Ascending aorta (tissue), 2 donors: ENCODE measurements around the gene IL10RA. TPM values are rescaled to one million over a fixed set of nuclear protein-coding genes. Genes with fewer than 3 reads are reported as not detected.

Experiments used
- DNase-seq, 2 donors: peaks; one replicate each; pipeline ENCODE4 v3.0.0-alpha.2; 2019; ENCODE audit warnings: low spot score in 2 of 2
- H3K27ac ChIP-seq, 2 donors: fragments of 200-600 bp; sonication (generic); one replicate each; pipeline ENCODE4 v1.5.1; 2016 to 2017; ENCODE audit warnings: mild to moderate bottlenecking in 1 of 2
- H3K27me3 ChIP-seq: fragments of 200-600 bp; sonication (generic); one replicate; pipeline ENCODE4 v1.5.1; 2017
- H3K36me3 ChIP-seq, 2 donors: fragments of 200-600 bp; sonication (generic); one replicate each; pipeline ENCODE4 v1.5.1; 2016
- H3K4me1 ChIP-seq, 2 donors: fragments of 200-600 bp; sonication (generic); one replicate each; pipeline ENCODE4 v1.5.1; 2016 to 2017; ENCODE audit warnings: mild to moderate bottlenecking in 1 of 2
- H3K4me3 ChIP-seq, 2 donors: fragments of 200-600 bp; sonication (generic); one replicate each; pipeline ENCODE4 v1.5.1; 2016 to 2017; ENCODE audit warnings: mild to moderate bottlenecking in 1 of 2
- H3K9me3 ChIP-seq, 2 donors: fragments of 200-600 bp; sonication (generic); one replicate each; pipeline ENCODE4 v1.5.1; 2016
- intact Hi-C: fragments of 100-400 bp; cut with DNase I; formaldehyde crosslinking; loops from one replicate; pipeline ENCODE4 v1.15.1; 2023
- total RNA-seq: library from RNA; depleted of rRNA; stranded (reverse); fragments of >200 nt; gene quantifications from one replicate; pipeline ENCODE4 v1.1.0, GENCODE V29; 2016
- TF ChIP-seq, protein P1 (sequence below), 3 experiments: fragments of 200-600 bp in 2 of 3; fragments of 450-650 bp in 1 of 3; sonication (generic) in 2 of 3; IDR thresholded peaks; one replicate each; pipeline ENCODE4 v1.5.1; 2016 to 2019; ENCODE audit warnings: antibody characterized with exemption in 3 of 3, mild to moderate bottlenecking in 1 of 3, moderate library complexity in 1 of 3

The IL10RA gene
- total RNA-seq, 1 donor from 2014 or later, result 38.6 TPM

DNA sequence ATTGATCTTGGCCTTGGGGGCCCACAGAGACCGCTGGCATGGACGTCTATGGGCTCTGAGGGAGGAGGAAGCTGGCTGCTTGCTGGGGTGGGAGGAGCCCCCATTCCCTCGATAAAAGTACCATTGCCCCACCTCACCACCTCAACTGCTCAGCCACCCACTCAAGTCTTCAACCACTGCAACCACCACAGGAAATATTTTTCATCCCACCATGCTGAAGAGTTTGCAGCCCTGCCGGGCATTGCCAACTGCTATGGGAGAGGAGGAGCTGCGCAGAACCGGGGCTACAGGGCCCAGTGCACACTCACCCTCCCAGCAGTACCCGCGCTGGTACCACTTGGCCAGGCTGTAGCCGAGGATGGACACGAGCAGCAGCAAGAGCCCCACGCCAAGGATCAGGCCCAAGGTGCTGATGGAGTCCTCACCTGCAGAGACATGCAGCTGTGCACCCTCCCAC, 29.2 kb downstream of the IL10RA start:
- no peak overlapping the region for H3K27ac ChIP-seq
- H3K9me3 ChIP-seq, result no peaks in the 10 kb centered on the region
- DNase-seq, result no peak
- no peak overlapping the region for H3K4me3 ChIP-seq
- H3K4me1 ChIP-seq, result no peaks in the 10 kb centered on the region
- intact Hi-C loops, result no loop called here
- TF ChIP-seq, protein P1, sequence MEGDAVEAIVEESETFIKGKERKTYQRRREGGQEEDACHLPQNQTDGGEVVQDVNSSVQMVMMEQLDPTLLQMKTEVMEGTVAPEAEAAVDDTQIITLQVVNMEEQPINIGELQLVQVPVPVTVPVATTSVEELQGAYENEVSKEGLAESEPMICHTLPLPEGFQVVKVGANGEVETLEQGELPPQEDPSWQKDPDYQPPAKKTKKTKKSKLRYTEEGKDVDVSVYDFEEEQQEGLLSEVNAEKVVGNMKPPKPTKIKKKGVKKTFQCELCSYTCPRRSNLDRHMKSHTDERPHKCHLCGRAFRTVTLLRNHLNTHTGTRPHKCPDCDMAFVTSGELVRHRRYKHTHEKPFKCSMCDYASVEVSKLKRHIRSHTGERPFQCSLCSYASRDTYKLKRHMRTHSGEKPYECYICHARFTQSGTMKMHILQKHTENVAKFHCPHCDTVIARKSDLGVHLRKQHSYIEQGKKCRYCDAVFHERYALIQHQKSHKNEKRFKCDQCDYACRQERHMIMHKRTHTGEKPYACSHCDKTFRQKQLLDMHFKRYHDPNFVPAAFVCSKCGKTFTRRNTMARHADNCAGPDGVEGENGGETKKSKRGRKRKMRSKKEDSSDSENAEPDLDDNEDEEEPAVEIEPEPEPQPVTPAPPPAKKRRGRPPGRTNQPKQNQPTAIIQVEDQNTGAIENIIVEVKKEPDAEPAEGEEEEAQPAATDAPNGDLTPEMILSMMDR (IDR thresholded peaks at IDR 0.05), result no peak
- no peaks in the 10 kb centered on the region for H3K36me3 ChIP-seq
- H3K27me3 ChIP-seq, result no peaks in the 10 kb centered on the region

DNA sequence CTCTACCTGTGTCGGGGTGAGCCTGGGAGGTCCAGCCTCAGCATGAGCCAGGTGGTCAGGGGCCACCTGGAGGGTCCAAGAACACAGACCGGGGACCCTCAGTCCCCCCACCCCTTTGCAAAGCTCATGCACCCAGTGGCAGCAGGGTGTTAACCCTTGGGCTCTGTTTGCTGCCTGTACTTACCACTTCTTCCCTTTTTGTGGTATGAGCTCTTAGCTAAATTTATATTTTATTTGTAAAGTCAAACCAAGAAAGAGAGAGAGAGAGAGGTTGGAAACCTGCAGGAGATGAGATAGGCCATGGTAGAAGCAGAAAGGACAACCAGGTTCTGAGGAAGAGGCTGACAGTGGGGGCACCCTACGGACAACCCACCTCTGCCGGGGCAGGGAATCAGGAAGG, 29.9 kb downstream of the IL10RA start:
- Histone ChIP-seq H3K9me3 (no peaks in the 10 kb centered on the region), H3K4me3 (no peak overlapping the region), H3K36me3 (no peaks in the 10 kb centered on the region), H3K27ac (no peak overlapping the region), H3K27me3 (no peaks in the 10 kb centered on the region), H3K4me1 (no peaks in the 10 kb centered on the region)
- TF ChIP-seq, protein P1 (IDR thresholded peaks at IDR 0.05), result no peak
- intact Hi-C loops, result no loop called here
- no peak for DNase-seq

DNA sequence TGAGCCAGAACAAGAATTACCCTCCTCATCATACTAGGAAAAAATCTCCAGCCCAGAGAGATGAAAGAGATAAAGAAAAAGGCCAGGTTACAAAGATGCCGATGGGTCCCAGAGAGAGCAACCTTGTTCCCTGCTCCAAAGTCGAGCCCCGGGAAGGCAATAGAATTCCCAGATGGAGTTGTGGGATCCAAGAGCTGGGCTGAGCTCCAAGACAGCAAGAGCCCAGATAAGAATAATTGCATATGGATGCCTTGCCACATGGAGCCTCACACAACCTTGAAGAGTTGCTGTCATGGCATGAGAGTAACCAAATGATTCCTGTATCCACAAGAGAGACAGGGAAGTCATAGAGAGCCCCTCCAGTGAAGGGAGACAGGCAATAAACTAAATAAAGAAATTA, 30.9 kb downstream of the IL10RA start:
- Histone ChIP-seq H3K4me3 (no peak overlapping the region), H3K27ac (no peak overlapping the region)

DNA sequence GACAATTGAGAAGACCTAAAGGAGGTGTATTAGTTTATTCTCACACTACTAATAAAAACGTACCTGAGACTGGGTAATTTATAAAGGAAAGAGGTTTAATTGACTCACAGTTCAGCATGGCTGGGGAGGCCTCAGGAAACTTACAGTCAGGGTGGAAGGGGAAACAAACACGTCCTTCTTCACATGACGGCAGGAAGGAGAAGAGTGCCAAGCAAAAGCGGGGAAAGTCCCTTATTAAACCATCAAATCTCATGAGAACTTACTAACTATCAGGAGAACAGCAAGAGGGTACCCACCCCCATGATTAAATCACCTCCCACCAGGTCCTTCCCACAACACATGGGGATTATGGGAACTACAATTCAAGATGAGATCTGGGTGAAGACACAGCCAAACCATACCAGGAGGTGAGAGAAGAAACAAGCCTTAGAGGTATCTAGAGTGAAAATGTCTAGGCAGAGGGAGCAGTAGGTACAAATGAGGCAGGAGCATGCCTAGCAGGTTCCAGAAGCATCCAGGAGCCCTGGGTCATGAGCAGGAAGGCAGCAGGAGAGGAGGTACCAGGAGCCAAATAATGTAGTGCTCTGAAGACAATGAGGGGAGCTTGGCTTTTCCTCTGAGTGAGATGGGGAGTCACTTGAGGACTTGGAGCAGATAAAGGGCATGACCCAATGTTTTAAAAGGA, 31.6 kb downstream of the IL10RA start:
- intact Hi-C loops, result no loop called here
- no peaks in the 10 kb centered on the region for H3K27me3 ChIP-seq
- no peak for DNase-seq
- no peak overlapping the region for H3K27ac ChIP-seq
- H3K4me1 ChIP-seq, result no peaks in the 10 kb centered on the region
- no peaks in the 10 kb centered on the region for H3K36me3 ChIP-seq
- H3K4me3 ChIP-seq, result no peak overlapping the region
- H3K9me3 ChIP-seq, result no peaks in the 10 kb centered on the region
- TF ChIP-seq, protein P1 (IDR thresholded peaks at IDR 0.05), result no peak

More for the DNA sequence above, 30.9 kb downstream of the IL10RA start:
- TF ChIP-seq, protein P1 (IDR thresholded peaks at IDR 0.05), result no peak
- intact Hi-C loops, result no loop called here
- no peaks in the 10 kb centered on the region for H3K4me1 ChIP-seq
- no peaks in the 10 kb centered on the region for H3K36me3 ChIP-seq
- H3K9me3 ChIP-seq, result no peaks in the 10 kb centered on the region
- DNase-seq, result no peak
- no peaks in the 10 kb centered on the region for H3K27me3 ChIP-seq

DNA sequence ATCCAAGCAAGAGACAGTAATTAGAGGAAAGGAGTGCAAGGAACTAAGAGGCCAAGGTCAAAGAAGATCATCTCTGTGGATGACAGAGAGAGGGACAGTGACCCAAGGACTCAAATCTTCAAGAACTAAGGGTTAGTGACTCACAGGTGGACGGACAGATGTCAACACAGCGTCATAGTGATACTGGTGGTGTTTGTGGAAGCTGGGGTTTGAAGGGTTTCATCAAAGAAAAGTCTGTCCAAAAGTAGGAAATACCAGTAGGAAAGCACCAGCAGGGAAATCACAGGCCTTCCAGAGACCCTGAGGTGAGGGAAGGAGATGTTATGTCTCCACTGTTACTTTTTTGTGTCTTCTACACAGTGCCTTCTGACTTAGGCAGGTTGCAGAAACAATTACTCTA, 32.2 kb downstream of the IL10RA start:
- Histone ChIP-seq H3K27ac (no peak overlapping the region), H3K36me3 (no peaks in the 10 kb centered on the region), H3K27me3 (no peaks in the 10 kb centered on the region), H3K4me3 (no peak overlapping the region), H3K9me3 (no peaks in the 10 kb centered on the region), H3K4me1 (no peaks in the 10 kb centered on the region)
- intact Hi-C loops, result no loop called here
- DNase-seq, result no peak
- TF ChIP-seq, protein P1 (IDR thresholded peaks at IDR 0.05), result no peak
